Psoas muscle (tissue), 8 donors: ENCODE measurements around the gene FRZB. TPM values are rescaled to one million over a fixed set of nuclear protein-coding genes. Genes with fewer than 3 reads are reported as not detected.

ENCODE experiments used
- ATAC-seq, 4 donors: fragments of 200-7000 bp; cut with Tn5 transposase; one replicate each; pipeline ENCODE4 v1.9.1; 2020; ENCODE audit warnings: moderate library complexity in 3 of 4, mild to moderate bottlenecking in 2 of 4
- DNase-seq, 2 donors: peaks; one replicate each; pipeline ENCODE4 v3.0.0-alpha.2; 2020
- H3K27ac ChIP-seq: fragments of 200-600 bp; one replicate; pipeline ENCODE4 v1.8.0; 2022
- H3K27me3 ChIP-seq, 3 donors: fragments of 200-600 bp in 1 of 3; one replicate each; pipeline versions ENCODE4 v1.6.1 to v1.8.0; 2013 to 2022; ENCODE audit warnings: low read length in 2 of 3, mild to moderate bottlenecking in 2 of 3, moderate library complexity in 1 of 3; ENCODE audit not compliant: insufficient read depth in 3 of 3
- H3K36me3 ChIP-seq, 2 donors: fragments of 200-600 bp in 1 of 2; one replicate each; pipeline versions ENCODE4 v1.6.1 to v1.8.0; 2013 to 2022; ENCODE audit warnings: low read depth in 1 of 2, mild to moderate bottlenecking in 1 of 2, moderate library complexity in 1 of 2; ENCODE audit not compliant: insufficient read depth in 1 of 2
- H3K4me1 ChIP-seq: fragments of 200-600 bp; one replicate; pipeline ENCODE4 v1.8.0; 2022
- H3K4me3 ChIP-seq: fragments of 200-600 bp; one replicate; pipeline ENCODE4 v1.8.0; 2022; ENCODE audit warnings: mild to moderate bottlenecking
- H3K9me3 ChIP-seq: fragments of 200-600 bp; one replicate; pipeline ENCODE4 v1.8.0; 2022
- CTCF ChIP-seq: fragments of 200-600 bp; IDR thresholded peaks from one replicate; pipeline ENCODE4 v1.8.0; 2022; ENCODE audit warnings: antibody characterized with exemption
- WGBS, 3 donors: extraction: QIAGEN DNeasy Blood & Tissue Kit; methylation state at CpG; one replicate each; pipeline versions ENCODE4 v1.1.6 to v1.1.7; 2013; 5-methylcytosine and 5-hydroxymethylcytosine counted together
- intact Hi-C, 2 donors: fragments of 100-400 bp; cut with DNase I; formaldehyde crosslinking; loops; one replicate each; pipeline versions ENCODE4 v1.11.0 to v1.14.2; 2022
- polyA plus RNA-seq, 3 donors: library from polyadenylated mRNA; stranded (reverse); fragments of 200-250 nt; gene quantifications; one replicate each; pipeline ENCODE4 v1.2.3, GENCODE V29; 2013
- total RNA-seq, 4 donors: library from RNA; stranded (reverse); fragmentation: NEBNext Ultra II Directional in 2 of 4; extraction: Animal tissue kit (Norgen Biotek cat#: 25700) in 2 of 4; gene quantifications; one replicate each; pipeline versions ENCODE4 v1.2.1 to v1.2.4, GENCODE V29; 2021 to 2023
- donor health status: healthy with polysubstance abuse.
- donor health status: DM: no; HTN: no; CAD: no; lungs with moderate emphysema.
- donor health status: Bipolar disorder and iron deficiency.
- donor health status: healthy.
- donor health status: DM: yes; HTN: yes; CAD: no.
- donor health status: DM: no; HTN: no; CAD: no.
- donor health status: DM: no; HTN: no; CAD: no.
- donor health status: DM: yes; HTN: yes; CAD: no.

The FRZB gene
- total and polyA plus RNA-seq, 7 donors, result 0.57 to 19.8 (median 2.7) TPM

DNA sequence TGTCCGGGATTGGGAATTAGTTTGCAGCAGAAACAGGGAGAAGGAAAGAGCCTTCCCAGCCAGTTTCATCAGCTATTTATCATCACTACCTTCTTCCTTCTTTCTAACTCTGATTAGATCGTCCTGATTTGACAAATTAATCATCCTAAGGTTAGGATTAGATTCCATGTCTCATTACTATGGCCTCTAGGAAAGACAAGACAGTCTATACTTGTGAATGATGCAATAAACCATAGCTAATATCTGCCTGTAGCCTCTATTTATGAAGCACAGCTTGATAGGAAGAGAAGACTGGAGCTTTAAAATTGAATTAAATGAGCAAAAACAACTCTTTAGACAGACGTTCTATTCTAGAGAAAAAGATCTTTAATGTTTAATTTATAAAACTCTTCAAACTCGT lies 25.2 kb upstream of the FRZB start:
- WGBS, 3 donors, result 58 to 62% (median 62%) methylated on average over 4 of the region's 4 CpGs
- no peak for TF ChIP-seq CTCF
- no peaks in the 10 kb centered on the region for H3K9me3 ChIP-seq

DNA sequence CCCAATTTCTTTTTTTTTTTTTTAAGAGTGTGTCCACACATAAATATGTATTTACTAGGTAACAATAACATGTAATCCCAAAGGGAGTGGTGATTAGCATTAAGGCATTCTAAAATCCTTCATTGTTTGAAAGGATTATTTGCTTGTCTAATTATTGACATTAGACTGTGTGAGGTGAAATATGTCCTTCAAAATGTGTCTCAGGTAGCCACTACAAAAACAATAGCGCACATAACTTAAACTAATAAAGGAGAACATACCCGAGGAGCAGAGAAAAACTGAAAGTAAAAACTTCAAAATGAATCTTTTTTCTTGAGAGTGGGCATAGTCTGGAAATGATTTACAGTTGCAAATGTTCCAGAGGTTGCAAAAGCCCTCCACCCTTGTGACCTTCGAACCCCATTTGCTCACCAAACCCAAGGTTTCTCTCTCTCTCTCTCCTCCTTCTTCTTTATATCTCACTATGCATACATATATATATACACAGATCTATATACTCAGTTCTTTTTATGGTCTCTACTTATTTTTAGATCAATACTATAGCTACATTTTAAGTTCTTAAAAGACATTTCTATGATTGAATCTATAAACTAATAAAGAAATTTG lies 24.4 kb upstream of the FRZB start:
- no peaks in the 10 kb centered on the region for H3K9me3 ChIP-seq
- H3K27me3 ChIP-seq, result no peaks in the 10 kb centered on the region
- H3K27ac ChIP-seq, result no peak overlapping the region
- TF ChIP-seq CTCF, result no peak
- 57 to 71% (median 57%) methylated on average over 3 of the region's 3 CpGs for WGBS, 3 donors
- no peaks in the 10 kb centered on the region for H3K4me1 ChIP-seq
- H3K4me3 ChIP-seq, result no peak overlapping the region
- intact Hi-C loops, result no loop called here
- ATAC-seq (no peak), DNase-seq (no peak)
- no peaks in the 10 kb centered on the region for H3K36me3 ChIP-seq

More for the DNA sequence above, 25.2 kb upstream of the FRZB start:
- H3K4me1 ChIP-seq, result no peaks in the 10 kb centered on the region
- peak in 3 of 4 donors; percentile 40 to 56 (median 52) for ATAC-seq
- H3K27ac ChIP-seq, result no peak overlapping the region
- no peak for DNase-seq
- intact Hi-C loops, result no loop called here
- H3K27me3 ChIP-seq, result no peaks in the 10 kb centered on the region
- H3K4me3 ChIP-seq, result no peak overlapping the region
- no peaks in the 10 kb centered on the region for H3K36me3 ChIP-seq

- Histone ChIP-seq H3K4me3 (no peak overlapping the region), H3K36me3 (no peaks in the 10 kb centered on the region), H3K27me3 (no peaks in the 10 kb centered on the region), H3K9me3 (no peaks in the 10 kb centered on the region), H3K27ac (no peak overlapping the region), H3K4me1 (no peaks in the 10 kb centered on the region)
- no peak for DNase-seq
- intact Hi-C loops, result no loop called here
- 61 to 75% (median 62%) methylated on average over 7 of the region's 7 CpGs for WGBS, 3 donors
- TF ChIP-seq CTCF, result no peak
- no peak for ATAC-seq
Measured at GRCh38 chr2:182890305-182890704, 23.9 kb upstream of the FRZB start.

GRCh38 chr2:182887753-182888415 lies 21.4 kb upstream of the FRZB start:
- H3K27ac ChIP-seq, result no peak overlapping the region
- intact Hi-C loops, result no loop called here
- no peaks in the 10 kb centered on the region for H3K9me3 ChIP-seq
- H3K4me3 ChIP-seq, result no peak overlapping the region
- H3K4me1 ChIP-seq, result no peaks in the 10 kb centered on the region
- H3K27me3 ChIP-seq, result no peaks in the 10 kb centered on the region
- no peaks in the 10 kb centered on the region for H3K36me3 ChIP-seq
- ATAC-seq (no peak), DNase-seq (no peak)
- 68 to 82% (median 73%) methylated on average over 4 of the region's 4 CpGs for WGBS, 3 donors
- TF ChIP-seq CTCF, result no peak

DNA sequence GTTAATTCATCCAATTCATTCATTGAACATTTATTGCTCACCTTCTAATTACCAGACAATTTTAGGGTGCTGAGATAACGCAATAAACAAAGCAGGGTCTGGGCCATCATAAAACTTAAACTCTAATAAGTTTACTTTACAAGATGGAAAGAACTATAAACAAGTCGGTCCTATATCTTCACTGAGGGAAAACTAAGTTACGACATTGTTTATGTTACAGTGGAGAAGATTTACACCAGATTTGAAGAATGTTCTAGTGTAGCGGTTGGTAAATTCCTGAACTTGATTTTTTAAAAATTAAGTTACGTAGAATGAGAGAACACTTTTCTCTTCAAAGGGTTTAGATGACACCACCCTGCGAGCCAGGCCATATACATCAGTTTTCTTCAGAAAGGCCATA lies 20.7 kb upstream of the FRZB start:
- Histone ChIP-seq H3K9me3 (no peaks in the 10 kb centered on the region), H3K36me3 (no peaks in the 10 kb centered on the region), H3K27ac (no peak overlapping the region), H3K4me3 (no peak overlapping the region), H3K4me1 (no peaks in the 10 kb centered on the region), H3K27me3 (no peaks in the 10 kb centered on the region)
- ATAC-seq, result no peak
- WGBS, 3 donors, result 75 to 77% (median 75%) methylated on average over 6 of the region's 6 CpGs
- intact Hi-C loops, result no loop called here
- no peak for TF ChIP-seq CTCF
- no peak for DNase-seq
